UCSD-AML1 (cell line): ENCODE measurements around the gene MYOG.

Source experiments
- DNase-seq: peaks from one replicate; lab custom pipeline; 2025; ENCODE audit not compliant: unreplicated experiment; lab: John Stamatoyannopoulos, UW

The MYOG gene

DNA sequence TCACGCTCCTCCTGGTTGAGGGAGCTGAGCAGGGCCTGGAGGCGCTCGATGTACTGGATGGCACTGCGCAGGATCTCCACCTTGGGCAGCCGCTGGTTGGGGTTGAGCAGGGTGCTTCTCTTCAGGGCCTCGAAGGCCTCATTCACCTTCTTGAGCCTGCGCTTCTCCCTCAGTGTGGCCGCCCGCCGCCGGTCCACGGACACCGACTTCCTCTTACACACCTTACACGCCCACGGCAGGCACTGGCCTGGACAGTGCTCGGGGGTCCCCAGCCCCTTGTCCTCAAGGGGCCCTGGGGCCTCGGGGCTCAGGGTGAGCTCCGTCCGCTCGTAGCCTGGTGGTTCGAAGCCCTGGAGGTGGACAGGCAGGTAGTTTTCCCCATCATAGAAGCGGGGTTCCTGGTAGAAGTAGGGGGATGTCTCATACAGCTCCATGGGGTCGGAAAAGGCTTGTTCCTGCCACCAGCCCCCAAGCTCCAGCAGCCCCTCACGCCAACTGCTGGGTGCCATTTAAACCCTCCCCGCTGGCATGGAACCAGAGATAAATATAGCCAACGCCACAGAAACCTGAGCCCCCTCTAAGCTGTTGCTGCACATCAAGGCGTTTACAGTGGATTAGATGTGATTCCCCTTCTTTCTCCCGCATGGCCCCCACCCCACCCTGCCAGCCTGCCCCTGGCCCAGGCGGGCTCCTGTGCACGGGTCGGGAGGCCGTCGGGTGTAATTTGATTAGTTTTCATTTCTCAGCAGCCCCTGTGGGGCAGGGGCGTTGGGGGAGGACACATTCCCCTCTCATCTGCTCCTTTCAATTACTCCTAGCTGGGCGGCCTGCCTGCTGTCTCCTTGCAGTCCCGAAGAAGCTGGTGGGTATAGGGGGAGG, at the start of gene MYOG:
TSS of gene MYOG (minus strand) at position 485 of the 879 bp plus-strand sequence. CDS start at position 434, 51 bp downstream.
- no peak for DNase-seq

DNA sequence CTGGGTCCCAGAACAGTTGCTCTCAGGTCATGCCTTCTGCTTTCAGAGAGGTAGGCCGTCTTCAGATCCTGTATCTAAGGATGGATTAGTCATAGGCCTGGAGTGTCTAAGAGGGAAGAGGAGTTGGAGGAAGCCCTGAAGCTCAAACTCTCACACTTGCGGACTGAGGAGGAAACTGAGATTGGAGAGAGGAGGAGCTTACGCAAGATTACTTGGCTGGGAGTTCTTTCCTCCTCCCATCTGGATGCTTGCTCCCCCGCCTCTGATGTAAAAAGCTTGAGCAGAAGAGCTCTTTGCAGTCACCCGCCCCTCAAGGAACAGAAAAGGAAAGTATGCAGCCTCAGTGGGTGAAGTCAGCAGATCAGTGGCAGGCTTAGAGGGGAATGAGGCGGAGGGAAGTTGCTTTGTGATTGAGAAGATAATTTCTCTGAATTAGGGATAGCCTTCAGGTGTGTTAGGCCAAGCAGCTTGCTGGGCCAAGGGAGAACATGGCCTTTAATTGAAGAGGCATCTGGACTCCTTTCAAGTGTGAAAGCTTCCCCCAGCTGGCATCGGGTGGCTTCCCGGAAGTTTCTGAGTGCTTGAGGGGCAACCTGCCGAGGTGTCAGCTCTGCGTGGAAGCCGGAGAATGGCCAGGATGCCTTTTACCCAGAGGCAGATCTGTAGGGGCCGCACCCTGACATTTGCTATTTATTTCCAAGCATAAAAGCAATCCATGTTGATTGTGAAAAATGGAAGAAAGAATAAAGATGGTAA, 48.3 kb upstream of the MYOG start:
- DNase-seq: no peak

GRCh38 chr1:203131548-203132200, 45.9 kb upstream of the MYOG start:
- DNase-seq: no peak

DNA sequence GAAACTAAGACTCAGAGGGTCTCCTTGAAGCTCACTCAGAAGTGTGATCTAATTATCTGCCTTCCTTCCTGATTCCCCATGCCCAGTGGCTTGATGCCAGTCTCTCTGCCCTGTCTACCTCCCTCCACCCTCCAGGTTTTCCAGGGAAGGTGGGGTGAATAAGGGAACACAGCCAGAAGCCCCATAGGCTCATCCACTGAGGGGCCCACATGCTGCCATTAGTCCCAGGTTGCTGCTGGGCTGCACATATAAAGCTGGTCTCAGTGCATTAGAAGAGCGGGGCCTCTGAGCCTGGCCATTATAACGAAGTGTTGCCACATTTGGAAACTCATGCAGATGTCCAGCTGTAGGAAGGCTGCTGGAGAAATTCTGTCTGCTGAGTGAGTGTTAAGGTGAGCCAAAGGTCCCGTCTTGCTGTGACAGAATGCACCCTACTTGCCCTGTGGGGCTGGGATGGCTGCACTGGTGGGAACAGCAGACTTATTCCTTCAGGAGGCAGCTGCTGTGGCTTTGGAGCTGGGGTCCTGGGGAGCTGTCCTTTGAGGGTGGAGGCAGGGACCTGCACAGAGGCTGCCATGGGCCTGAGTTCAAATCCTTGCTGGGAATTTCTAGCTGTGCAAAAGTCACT, 44.7 kb upstream of the MYOG start:
- no peak for DNase-seq

DNA sequence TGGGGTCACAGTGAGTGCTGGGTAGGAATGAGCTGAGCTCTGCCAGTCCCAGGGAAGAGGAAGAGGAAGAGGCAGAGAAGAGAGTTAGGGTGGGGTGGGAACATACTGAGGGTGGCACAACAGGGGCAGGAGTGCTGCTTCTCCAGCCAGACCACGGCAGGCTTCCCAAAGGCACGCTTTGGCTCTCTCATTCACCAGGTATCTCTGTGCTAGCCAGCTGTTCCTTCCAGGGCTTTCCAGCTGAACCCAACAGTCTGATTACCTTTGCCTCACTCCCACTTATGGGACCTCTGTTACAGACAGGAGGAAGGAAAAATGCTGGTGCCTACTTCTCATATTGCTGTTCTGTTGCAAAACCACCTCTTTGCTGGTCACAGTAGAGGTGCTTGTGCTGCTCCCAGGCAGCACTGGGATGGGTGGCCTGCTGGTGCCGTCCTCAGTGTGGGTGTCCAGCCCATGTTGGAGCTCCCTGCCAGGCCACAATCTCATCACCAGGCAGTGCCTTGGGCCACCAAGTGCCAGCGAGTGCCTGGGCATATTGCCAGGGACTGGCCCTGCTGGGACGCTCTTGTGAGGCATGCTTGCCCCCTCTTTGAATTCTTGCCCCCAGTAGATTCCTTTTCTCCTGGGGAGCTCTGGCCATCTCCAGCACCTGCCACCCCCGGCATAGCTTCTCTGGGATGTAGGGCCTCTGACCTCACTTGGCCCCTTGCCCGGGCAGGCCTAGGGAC, 43.9 kb upstream of the MYOG start:
- DNase-seq: no peak

DNA sequence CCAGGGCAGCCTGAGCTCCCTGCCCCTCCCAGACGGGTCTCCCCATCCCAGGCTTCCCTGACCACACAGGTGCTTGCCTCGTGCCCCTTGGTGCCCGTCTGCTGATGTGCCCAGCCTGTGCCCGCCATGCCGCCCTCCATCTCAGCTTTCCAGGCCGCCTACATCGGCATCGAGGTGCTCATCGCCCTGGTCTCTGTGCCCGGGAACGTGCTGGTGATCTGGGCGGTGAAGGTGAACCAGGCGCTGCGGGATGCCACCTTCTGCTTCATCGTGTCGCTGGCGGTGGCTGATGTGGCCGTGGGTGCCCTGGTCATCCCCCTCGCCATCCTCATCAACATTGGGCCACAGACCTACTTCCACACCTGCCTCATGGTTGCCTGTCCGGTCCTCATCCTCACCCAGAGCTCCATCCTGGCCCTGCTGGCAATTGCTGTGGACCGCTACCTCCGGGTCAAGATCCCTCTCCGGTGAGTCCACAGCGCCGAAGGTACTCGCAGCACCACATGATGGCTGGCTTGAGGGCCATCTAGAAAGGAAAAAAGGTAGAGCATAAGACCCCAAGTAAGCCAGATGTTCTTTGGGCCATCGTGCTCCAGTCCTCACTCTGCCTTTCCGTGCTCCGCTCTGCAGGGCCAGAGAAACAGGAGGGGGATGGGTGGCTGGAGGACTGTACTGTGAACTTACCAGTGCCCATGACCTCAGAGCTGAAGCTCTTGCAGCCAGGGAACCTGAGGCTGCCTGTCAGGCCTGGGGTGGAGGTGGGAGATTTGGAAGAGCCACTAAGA, 43.1 kb upstream of the MYOG start:
- no peak for DNase-seq

DNA sequence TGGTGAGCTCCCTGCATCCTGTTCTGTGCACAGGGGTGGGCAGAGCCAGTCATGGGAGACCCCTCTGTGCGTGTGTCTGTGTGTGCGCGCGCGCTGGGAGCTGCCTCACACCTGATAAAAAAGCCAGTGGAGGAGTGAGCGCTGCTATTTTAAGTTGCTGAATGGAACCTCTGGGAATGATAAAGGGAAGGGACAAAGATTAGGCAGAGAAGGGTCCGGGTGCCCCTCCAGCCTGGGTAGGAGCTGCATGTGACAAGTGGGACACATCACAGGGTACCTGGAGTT, 42.6 kb upstream of the MYOG start:
- no peak for DNase-seq

GRCh38 chr1:203127666-203128430, 42.0 kb upstream of the MYOG start, which contains the start of gene ADORA1:
TSS of gene ADORA1 (plus strand) at chr1:203127726. CDS start at chr1:203128842, 1,116 bp downstream.
- DNase-seq: no peak

DNA sequence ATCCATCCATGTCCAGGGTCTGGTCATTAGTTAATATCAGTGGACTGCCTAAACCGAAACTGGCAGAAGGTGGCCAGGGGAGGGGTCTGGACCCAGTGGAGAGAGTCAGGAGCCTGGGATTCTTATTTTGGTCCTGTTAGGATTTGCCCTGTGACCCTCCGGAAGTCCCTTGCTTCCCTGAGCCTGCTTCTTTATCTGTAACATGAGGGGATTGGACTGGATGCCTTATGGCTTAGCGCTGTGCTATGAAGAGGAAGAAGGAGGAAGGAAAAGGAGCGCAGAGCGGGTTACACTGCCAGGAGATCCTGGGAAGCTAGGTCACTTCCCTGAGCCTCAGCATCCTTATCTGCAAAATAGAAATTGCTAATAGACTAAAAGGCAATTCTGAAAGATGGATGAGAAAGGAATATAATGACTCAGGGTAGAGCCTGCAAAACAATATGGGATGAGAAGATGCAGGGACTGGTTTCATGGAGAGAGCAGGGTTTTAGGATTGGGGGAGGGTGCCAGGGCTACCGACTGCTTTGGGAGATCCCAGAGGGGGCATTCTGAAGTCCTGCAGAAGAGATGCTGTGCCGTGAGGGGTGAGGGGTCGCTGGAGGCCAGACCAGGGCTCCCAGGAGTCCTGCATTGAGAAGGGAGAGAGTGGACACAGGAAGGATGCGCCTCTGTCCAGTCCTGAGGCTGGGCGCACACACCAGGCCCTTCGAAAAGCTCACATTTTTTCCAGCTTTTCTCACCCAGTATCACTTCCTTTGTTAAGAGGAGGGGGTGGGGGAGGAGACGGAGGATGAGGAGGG, 41.3 kb upstream of the MYOG start:
- no peak for DNase-seq

GRCh38 chr1:203126151-203126865, 40.5 kb upstream of the MYOG start:
- DNase-seq: no peak

- no peak for DNase-seq
Observed at GRCh38 chr1:203124546-203125317, 38.9 kb upstream of the MYOG start.

DNA sequence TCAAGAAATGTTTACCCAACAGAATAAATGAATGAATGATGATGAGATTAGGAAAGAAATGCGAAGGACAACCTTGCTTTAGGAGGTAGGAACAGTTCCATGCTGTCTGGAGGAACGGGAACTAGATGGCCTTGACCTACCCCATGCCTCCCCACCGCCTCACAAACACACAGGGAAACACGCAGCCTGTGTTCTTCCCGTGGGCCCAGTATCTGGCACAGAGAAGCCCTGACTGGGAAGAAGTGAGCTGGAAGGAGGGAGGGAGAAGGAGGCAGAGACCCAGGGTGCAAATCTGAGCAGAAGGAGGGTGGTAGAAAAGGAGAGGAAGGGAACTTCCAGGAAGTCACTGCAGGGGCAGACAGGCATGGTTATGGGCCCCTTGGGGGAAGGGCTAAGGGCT, 38.2 kb upstream of the MYOG start:
- DNase-seq: no peak

DNA sequence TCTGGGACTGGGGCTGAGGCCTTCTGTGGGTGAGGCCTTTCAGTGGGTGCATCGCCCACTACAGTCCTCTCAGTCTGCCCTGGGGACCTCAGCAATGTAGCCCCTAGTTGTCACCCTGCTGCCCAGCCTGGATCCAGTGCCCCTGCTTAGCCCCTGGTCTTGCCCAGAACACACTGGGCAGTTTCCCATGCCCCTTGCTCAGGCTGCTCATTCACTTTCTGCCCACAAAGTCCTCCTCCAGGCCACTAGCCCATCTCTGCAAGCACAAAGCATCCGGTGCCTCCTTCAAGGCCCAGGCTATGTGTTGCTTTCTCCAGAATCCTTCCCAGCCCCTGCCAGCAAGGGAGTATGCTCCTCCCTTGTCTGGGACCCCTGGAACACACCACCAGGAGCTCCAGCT, 36.3 kb upstream of the MYOG start:
- no peak for DNase-seq

- peak; percentile 56 for DNase-seq
Observed at GRCh38 chr1:203121186-203122015, 35.6 kb upstream of the MYOG start.

DNA sequence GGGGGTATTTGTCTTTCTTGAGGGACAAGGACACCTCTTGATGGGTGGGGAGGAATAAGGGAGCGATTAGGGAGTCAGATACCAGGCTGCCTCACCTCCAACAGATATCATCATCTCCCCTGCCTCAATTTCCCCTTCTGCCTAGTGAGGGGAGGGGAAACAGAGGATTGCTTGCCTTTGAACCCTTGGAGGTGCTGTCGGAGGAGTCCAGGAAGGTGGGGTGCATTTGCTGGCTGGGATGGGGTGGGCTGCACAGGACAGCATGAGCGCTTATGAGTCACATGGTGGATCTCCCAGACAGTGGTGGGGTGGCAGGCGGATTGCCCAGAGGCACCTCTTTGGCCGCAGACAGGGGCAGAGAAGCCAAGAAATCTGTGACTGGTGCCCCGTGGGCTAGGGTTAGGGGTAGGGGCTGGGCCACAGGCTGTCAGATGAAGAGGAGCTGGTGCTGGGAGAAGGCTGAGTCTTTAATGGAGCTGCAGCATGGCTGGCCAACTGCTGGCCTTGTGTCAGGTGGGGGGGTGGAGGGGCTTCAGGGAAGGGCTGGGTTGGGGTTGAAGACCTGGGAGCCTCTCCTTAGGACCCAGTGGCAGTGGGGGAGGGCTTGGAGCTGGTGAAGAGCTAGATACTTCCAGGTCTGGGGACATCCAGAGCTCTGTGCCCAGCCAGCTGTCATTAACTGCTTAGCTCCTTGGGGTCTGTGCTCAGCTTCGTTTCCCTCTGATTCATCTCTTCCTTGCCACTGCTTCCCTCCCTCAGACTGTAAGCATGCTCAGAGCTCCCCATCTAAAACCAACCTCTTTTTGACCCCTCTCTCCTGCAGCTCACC, 34.7 kb upstream of the MYOG start:
- no peak for DNase-seq
